ENCODE data around the gene EIF5A2.
"Not testable (repeated sequence)": the region's sequence is repeated elsewhere in the genome, so short reads cannot be mapped to it uniquely, and the experiment has no call there.

The EIF5A2 gene

GRCh38 chr3:170897978-170898377 is 10.5 kb downstream of the EIF5A2 start:
- H3K27ac ChIP-seq (ENCODE audit: insufficient read depth, low read depth, low read length, poor library complexity, severe bottlenecking): no peak overlapping the region
- no peak overlapping the region for H3K4me3 ChIP-seq (ENCODE audit: insufficient read depth, low read depth, low read length)
- no peaks in the 10 kb centered on the region for H3K36me3 ChIP-seq (ENCODE audit: control insufficient read depth, insufficient read depth, low read length)
- H3K27me3 ChIP-seq (ENCODE audit: control insufficient read depth, insufficient read depth, low read length, poor library complexity, severe bottlenecking): no peaks in the 10 kb centered on the region
- WGBS, 2 experiments: 93% methylated on average over 2 of the region's 2 CpGs
- no peaks in the 10 kb centered on the region for H3K4me1 ChIP-seq (ENCODE audit: control insufficient read depth, insufficient read depth, low read length)
- no peaks in the 10 kb centered on the region for H3K9me3 ChIP-seq (ENCODE audit: control insufficient read depth, low read length)

- not testable (repeated sequence) for H3K27me3 ChIP-seq (ENCODE audit: control insufficient read depth, insufficient read depth, low read length, poor library complexity, severe bottlenecking); H3K36me3 ChIP-seq (ENCODE audit: control insufficient read depth, insufficient read depth, low read length); H3K9me3 ChIP-seq (ENCODE audit: control insufficient read depth, low read length); H3K4me3 ChIP-seq (ENCODE audit: insufficient read depth, low read depth, low read length); H3K4me1 ChIP-seq (ENCODE audit: control insufficient read depth, insufficient read depth, low read length); H3K27ac ChIP-seq (ENCODE audit: insufficient read depth, low read depth, low read length, poor library complexity, severe bottlenecking)
- 90 to 91% methylated on average over 1 of the region's 1 CpG for WGBS, 2 experiments
These were observed 11.2 kb downstream of the EIF5A2 start for GRCh38 chr3:170897199-170897598.

- Histone ChIP-seq H3K4me3 (ENCODE audit: insufficient read depth, low read depth, low read length) (no peak overlapping the region), H3K27me3 (ENCODE audit: control insufficient read depth, insufficient read depth, low read length, poor library complexity, severe bottlenecking) (no peaks in the 10 kb centered on the region), H3K4me1 (ENCODE audit: control insufficient read depth, insufficient read depth, low read length) (no peaks in the 10 kb centered on the region), H3K9me3 (ENCODE audit: control insufficient read depth, low read length) (no peaks in the 10 kb centered on the region), H3K36me3 (ENCODE audit: control insufficient read depth, insufficient read depth, low read length) (no peaks in the 10 kb centered on the region), H3K27ac (ENCODE audit: insufficient read depth, low read depth, low read length, poor library complexity, severe bottlenecking) (no peak overlapping the region)
- WGBS, 2 experiments: 90 to 92% methylated on average over 1 of the region's 1 CpG
These were observed 11.7 kb downstream of the EIF5A2 start for GRCh38 chr3:170896781-170897180.

GRCh38 chr3:170896333-170896732 is 12.1 kb downstream of the EIF5A2 start:
- H3K27ac ChIP-seq (ENCODE audit: insufficient read depth, low read depth, low read length, poor library complexity, severe bottlenecking); H3K4me1 ChIP-seq (ENCODE audit: control insufficient read depth, insufficient read depth, low read length); H3K4me3 ChIP-seq (ENCODE audit: insufficient read depth, low read depth, low read length); H3K9me3 ChIP-seq (ENCODE audit: control insufficient read depth, low read length); H3K36me3 ChIP-seq (ENCODE audit: control insufficient read depth, insufficient read depth, low read length); H3K27me3 ChIP-seq (ENCODE audit: control insufficient read depth, insufficient read depth, low read length, poor library complexity, severe bottlenecking): not testable (repeated sequence)
- WGBS, 2 experiments: 94 to 96% methylated on average over 5 to 6 of the region's 6 CpGs

- WGBS, 2 experiments: 96% methylated on average over 8 of the region's 8 CpGs
- Histone ChIP-seq H3K9me3 (ENCODE audit: control insufficient read depth, low read length) (no peaks in the 10 kb centered on the region), H3K27me3 (ENCODE audit: control insufficient read depth, insufficient read depth, low read length, poor library complexity, severe bottlenecking) (no peaks in the 10 kb centered on the region), H3K4me3 (ENCODE audit: insufficient read depth, low read depth, low read length) (no peak overlapping the region), H3K27ac (ENCODE audit: insufficient read depth, low read depth, low read length, poor library complexity, severe bottlenecking) (no peak overlapping the region), H3K4me1 (ENCODE audit: control insufficient read depth, insufficient read depth, low read length) (no peaks in the 10 kb centered on the region), H3K36me3 (ENCODE audit: control insufficient read depth, insufficient read depth, low read length) (no peaks in the 10 kb centered on the region)
These were observed 14.5 kb downstream of the EIF5A2 start for GRCh38 chr3:170893895-170894294.

GRCh38 chr3:170889630-170890029 is 18.8 kb downstream of the EIF5A2 start:
- 100% methylated on average over 1 of the region's 1 CpG; no CpG with 5 or more reads in 1 of the 2 experiments for WGBS, 2 experiments
- Histone ChIP-seq H3K4me3 (ENCODE audit: insufficient read depth, low read depth, low read length) (no peak overlapping the region), H3K27ac (ENCODE audit: insufficient read depth, low read depth, low read length, poor library complexity, severe bottlenecking) (no peak overlapping the region), H3K4me1 (ENCODE audit: control insufficient read depth, insufficient read depth, low read length) (no peaks in the 10 kb centered on the region), H3K27me3 (ENCODE audit: control insufficient read depth, insufficient read depth, low read length, poor library complexity, severe bottlenecking) (no peaks in the 10 kb centered on the region), H3K9me3 (ENCODE audit: control insufficient read depth, low read length) (no peaks in the 10 kb centered on the region), H3K36me3 (ENCODE audit: control insufficient read depth, insufficient read depth, low read length) (no peaks in the 10 kb centered on the region)

- Histone ChIP-seq H3K27ac (ENCODE audit: insufficient read depth, low read depth, low read length, poor library complexity, severe bottlenecking) (no peak overlapping the region), H3K27me3 (ENCODE audit: control insufficient read depth, insufficient read depth, low read length, poor library complexity, severe bottlenecking) (no peaks in the 10 kb centered on the region), H3K36me3 (ENCODE audit: control insufficient read depth, insufficient read depth, low read length) (no peaks in the 10 kb centered on the region), H3K4me1 (ENCODE audit: control insufficient read depth, insufficient read depth, low read length) (no peaks in the 10 kb centered on the region), H3K4me3 (ENCODE audit: insufficient read depth, low read depth, low read length) (no peak overlapping the region), H3K9me3 (ENCODE audit: control insufficient read depth, low read length) (no peaks in the 10 kb centered on the region)
These were observed 19.3 kb downstream of the EIF5A2 start for GRCh38 chr3:170889132-170889531.

- H3K36me3 ChIP-seq (ENCODE audit: control insufficient read depth, insufficient read depth, low read length); H3K4me1 ChIP-seq (ENCODE audit: control insufficient read depth, insufficient read depth, low read length); H3K4me3 ChIP-seq (ENCODE audit: insufficient read depth, low read depth, low read length); H3K27me3 ChIP-seq (ENCODE audit: control insufficient read depth, insufficient read depth, low read length, poor library complexity, severe bottlenecking); H3K9me3 ChIP-seq (ENCODE audit: control insufficient read depth, low read length); H3K27ac ChIP-seq (ENCODE audit: insufficient read depth, low read depth, low read length, poor library complexity, severe bottlenecking): not testable (repeated sequence)
- WGBS, 2 experiments: 81 to 83% methylated on average over 19 to 20 of the region's 24 CpGs
These were observed 24.1 kb downstream of the EIF5A2 start for GRCh38 chr3:170884109-170884930.

- WGBS, 2 experiments: no CpG with 5 or more reads among the region's 5 CpGs
- H3K27ac ChIP-seq (ENCODE audit: insufficient read depth, low read depth, low read length, poor library complexity, severe bottlenecking): not testable (repeated sequence)
These were observed 29.7 kb downstream of the EIF5A2 start for GRCh38 chr3:170878688-170879087.

GRCh38 chr3:170877311-170877710 is 31.1 kb downstream of the EIF5A2 start:
- H3K36me3 ChIP-seq (ENCODE audit: control insufficient read depth, insufficient read depth, low read length); H3K27ac ChIP-seq (ENCODE audit: insufficient read depth, low read depth, low read length, poor library complexity, severe bottlenecking); H3K27me3 ChIP-seq (ENCODE audit: control insufficient read depth, insufficient read depth, low read length, poor library complexity, severe bottlenecking); H3K9me3 ChIP-seq (ENCODE audit: control insufficient read depth, low read length); H3K4me1 ChIP-seq (ENCODE audit: control insufficient read depth, insufficient read depth, low read length); H3K4me3 ChIP-seq (ENCODE audit: insufficient read depth, low read depth, low read length): not testable (repeated sequence)
- WGBS, 2 experiments: 90% methylated on average over 5 of the region's 6 CpGs

More at GRCh38 chr3:170878688-170879087, 29.7 kb downstream of the EIF5A2 start:
- not testable (repeated sequence) for H3K27me3 ChIP-seq (ENCODE audit: control insufficient read depth, insufficient read depth, low read length, poor library complexity, severe bottlenecking); H3K4me1 ChIP-seq (ENCODE audit: control insufficient read depth, insufficient read depth, low read length); H3K4me3 ChIP-seq (ENCODE audit: insufficient read depth, low read depth, low read length); H3K9me3 ChIP-seq (ENCODE audit: control insufficient read depth, low read length); H3K36me3 ChIP-seq (ENCODE audit: control insufficient read depth, insufficient read depth, low read length)

- Histone ChIP-seq H3K9me3 (ENCODE audit: control insufficient read depth, low read length) (no peaks in the 10 kb centered on the region), H3K27me3 (ENCODE audit: control insufficient read depth, insufficient read depth, low read length, poor library complexity, severe bottlenecking) (no peaks in the 10 kb centered on the region), H3K36me3 (ENCODE audit: control insufficient read depth, insufficient read depth, low read length) (no peaks in the 10 kb centered on the region), H3K4me1 (ENCODE audit: control insufficient read depth, insufficient read depth, low read length) (no peaks in the 10 kb centered on the region), H3K27ac (ENCODE audit: insufficient read depth, low read depth, low read length, poor library complexity, severe bottlenecking) (no peak overlapping the region), H3K4me3 (ENCODE audit: insufficient read depth, low read depth, low read length) (no peak overlapping the region)
- 90 to 98% methylated on average over 2 of the region's 2 CpGs for WGBS, 2 experiments
These were observed 31.9 kb downstream of the EIF5A2 start for GRCh38 chr3:170876537-170876936.

Data from ectodermal cell (in vitro differentiated cells).